Activated T-helper 1 cell treated with anti-CD3 and anti-CD28 coated beads, Interleukin-2, amount 50 U/mL, for 16 hours (primary cell): ENCODE results near the gene ANKRD55.
"Not testable (repeated sequence)": the region's sequence is repeated elsewhere in the genome, so short reads cannot be mapped to it uniquely, and the experiment has no call there.

ENCODE experiments used
- DNase-seq, 2 donors: peaks; one replicate each; pipeline ENCODE4 v3.0.0-alpha.2; 2020; ENCODE audit warnings: low read depth in 1 of 2, low spot score in 1 of 2

The ANKRD55 gene

DNA sequence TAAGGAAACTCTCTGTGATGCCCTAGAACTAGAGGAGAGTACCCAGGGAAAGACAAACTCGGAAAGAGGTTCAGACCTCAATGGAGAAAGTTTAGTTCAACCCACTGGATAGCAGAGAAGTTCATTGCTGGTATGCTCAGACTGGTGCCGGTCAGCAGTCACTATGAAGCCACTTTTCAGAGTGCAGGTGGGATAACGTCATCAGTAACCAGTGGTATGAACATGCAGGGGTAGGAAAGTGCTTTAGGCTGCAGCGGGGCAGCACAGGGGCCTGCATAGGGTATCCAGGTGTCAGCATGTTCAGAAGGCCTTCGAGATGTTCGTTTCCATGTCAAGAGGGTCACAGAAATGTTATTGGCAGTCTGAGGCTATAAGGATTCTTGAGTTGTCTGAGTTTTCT, 20.8 kb upstream of the ANKRD55 start:
- DNase-seq: no peak

DNA sequence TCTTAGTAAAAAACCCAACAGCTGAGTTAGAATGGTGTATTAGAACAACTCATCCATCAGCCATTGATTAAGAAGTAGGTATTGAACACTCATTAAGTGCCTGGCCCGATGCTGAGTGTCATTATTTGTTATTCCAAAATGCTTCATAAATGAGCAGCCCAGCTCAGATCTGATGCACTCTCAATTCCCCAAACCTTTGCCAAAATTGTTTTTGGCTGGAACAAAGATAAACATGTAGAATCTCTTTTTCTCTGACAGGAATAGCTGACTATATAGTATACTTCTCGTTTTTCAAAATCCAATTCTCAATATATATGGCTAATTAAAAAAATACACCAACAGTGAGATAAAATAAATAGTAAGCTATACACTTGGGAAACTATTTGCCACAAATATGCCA, 20.0 kb upstream of the ANKRD55 start:
- DNase-seq: no peak

DNA sequence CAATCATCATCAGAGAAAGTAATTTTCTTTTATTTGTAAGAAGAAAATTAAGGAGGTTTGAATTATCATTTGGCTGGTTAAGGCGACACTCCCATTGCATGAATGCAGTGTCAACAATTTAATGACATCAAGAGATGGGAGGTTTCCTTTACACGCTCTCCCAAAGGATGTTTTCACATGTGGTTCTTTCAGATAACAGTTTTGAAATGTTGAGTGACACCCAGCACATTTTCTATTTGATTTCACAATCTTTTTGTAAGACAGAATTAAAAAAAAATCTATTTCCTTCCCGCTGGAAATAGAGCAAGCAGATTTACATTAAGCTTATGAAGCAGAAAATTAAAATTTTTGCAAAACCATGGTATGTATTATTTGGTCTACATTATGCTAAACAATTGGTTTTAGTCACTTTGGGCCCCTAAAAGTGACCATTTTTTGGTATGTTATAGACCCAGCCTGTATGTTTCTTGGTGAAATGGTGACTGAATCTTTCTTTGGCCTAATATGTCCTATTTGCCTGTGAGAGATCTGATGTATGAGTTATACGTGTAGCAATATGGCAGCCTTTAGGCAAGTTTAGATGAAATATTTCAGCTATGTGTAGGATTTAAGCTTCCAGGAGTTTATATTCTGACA, 18.9 kb upstream of the ANKRD55 start:
- no peak for DNase-seq

DNA sequence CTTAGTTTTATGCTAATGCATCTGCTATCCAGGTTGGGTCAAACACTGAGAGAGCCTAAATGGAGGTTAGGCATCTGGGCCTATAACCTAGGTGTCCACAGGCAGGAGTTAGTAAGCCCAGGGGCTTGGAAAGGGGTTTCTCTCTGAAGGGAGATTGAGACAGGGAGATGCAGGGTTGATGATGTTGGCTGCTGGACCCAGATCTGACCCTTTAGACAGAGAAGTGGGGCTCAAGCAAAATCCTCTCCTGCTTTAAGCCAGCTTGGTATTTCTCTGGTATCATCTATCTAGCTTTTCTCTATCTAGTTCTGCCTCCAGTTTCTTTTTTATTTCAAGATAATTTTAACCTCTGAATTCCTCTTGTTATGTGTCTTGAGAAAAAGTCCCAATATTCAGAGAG, 18.3 kb upstream of the ANKRD55 start:
- DNase-seq: no peak

DNA sequence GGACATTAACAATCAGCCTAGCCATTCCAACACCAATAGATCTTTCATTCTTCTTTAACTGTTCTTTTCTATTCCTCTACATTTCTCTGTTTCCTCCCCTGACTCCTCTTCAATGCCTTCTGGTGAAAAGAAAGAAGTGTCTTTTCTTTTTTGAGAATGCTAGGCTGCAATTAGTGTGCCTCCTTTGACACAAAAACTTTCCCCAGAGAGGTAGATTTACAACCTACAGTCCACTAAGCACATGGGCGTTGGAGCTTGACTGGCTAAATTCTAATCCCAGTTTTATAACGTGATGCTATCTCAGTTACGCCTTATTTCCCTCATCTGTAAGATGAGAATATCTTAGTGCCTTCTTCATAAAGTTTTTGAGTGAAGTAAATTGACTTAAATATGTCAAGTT, 16.9 kb upstream of the ANKRD55 start:
- DNase-seq: no peak

DNA sequence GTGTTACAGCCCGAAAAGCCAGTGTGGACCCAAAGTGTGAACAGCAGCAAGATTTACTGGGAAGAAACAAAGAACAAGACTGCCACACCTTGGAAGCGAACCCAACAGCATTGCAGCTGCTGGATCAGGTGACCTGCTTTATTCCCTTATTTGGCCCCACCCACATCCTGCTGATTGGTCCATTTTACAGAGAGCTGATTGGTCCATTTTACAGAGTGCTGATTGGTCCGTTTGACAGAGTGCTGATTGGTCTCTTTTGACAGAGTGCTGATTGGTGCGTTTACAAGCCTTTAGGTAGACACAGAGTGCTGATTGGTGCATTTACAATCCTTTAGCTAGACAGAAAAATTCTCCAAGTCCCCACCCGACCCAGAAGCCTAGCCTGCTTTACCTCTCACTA, 16.0 kb upstream of the ANKRD55 start:
- not testable (repeated sequence) for DNase-seq

DNA sequence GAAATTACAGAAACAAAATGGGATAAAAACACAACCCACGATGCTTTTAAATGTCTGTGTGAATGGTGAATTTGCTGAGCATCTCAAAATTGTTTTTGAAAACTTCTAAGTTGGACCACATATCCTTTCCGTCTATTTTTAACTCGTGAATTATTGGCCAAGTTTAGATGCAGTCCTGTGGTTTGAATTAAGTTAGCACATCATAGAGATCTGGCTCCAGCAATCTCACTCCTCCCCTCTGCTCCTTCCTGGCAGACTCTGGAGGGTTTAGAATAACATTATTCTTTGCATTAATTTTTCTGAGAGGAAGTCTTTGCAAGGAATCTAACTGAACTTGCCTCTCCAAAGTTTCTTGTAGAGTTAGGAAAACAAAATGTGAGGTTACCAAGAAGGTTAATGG, 14.5 kb upstream of the ANKRD55 start:
- DNase-seq: no peak

DNA sequence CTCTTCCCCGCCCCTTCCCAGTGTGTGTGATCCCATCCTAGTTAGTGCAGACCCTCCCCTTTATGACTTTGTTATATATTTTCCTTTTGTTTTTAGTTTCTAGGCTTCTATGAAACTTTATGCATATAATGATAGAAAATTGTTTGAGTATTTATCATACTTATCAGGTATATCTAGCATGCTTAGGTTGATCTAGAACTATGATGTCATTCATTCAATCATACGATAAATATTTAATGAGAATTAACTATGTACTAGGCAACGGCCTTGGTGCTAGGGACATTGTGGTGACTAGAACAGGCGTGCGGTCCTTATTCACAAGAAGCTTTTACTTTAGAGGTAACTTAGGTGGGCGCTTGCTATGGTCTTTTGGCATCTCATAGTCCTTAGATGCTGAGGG, 13.6 kb upstream of the ANKRD55 start:
- no peak for DNase-seq

DNA sequence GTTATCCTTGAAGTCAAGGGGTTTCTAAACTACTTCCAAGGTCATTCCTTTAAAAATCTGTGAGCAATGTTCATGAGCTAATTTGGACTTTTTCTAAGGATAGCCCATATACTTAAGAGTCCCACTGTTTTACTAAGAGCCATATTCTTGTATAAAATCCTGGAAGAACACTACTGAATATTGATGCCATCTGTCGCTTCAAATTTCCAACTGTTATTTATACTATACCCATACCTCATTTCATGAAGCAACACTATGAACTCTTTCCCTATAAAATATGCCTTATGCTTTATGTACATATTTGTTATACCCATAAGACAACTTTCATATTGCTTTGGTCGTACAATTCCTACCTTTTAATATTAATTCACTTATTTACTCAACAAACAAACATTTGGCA, 12.4 kb upstream of the ANKRD55 start:
- no peak for DNase-seq

DNA sequence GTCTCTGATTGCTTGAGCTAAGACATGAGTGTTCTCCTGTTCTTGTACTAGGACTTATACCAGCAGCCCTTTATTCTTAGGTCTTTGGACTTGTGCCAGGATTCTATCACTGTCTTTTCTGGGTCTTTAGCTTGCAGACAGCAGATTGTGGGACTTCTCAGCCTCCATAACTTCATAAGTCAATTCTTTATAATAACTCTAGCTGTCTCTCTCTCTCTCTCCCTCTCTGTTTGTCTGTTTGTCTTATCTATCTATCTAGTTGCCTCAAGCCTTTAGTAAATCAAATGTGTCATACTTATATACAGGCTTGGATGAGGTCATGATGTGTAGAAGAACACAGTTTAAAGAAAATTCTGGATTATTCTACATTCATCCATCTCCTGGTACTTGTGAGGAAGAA, 11.5 kb upstream of the ANKRD55 start:
- DNase-seq: no peak

DNA sequence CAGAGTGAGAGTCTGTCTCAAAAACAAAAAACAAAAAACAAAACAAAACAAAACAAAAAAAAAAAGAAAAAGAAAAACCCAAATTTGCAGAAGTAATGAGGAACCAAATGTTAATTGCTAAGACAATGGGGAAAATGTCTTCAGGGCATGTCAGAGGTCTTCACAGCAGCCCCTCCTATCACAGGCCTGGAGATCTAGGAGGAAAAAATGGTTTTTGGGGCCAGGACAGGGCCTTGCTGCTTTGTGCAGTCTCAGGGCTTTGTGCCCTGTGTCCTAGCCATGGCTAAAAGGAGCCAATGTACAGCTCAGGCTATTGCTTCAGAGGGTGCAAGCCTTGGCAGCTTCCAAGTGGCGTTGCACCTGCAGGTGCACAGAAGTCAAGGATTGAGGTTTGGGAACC, 9.1 kb upstream of the ANKRD55 start:
- not testable (repeated sequence) for DNase-seq

DNA sequence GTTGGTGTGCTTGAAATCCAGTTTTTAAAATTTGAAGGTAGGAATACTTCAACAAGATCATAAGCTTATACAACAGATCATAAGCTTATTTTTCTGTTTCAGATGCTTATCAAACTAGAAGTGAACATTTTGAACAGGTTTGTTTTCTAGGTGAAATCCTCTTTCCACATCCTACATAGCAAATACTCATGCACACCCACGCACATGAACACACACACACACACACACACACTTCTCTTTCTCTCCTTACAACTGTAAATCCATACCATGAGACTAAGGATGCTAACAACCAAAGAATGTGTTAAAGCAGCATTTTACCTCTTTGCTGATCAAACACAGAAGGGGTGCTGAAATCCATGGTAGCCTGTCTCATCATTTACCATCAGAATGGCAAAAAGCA, 592 bp downstream of the ANKRD55 start:
- DNase-seq: no peak

DNA sequence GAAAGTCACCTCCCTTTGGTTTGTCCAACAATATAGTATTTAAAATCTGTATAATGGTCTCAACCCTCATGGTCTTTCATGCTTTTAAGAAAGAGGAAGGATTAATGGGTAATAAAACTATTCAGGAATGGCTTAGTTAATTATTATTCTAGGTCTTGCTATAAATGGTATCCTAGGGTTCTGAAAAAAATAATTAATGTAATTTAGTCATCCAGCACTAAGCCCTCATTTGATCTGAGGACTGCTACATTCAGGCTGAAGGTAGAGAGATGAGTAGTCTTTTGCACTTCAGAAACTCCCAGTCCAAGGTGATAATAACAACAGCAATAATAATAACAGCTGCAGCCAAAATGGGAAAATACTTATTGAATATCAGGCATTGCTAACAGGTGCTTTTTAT, 2.6 kb downstream of the ANKRD55 start:
- DNase-seq: no peak

DNA sequence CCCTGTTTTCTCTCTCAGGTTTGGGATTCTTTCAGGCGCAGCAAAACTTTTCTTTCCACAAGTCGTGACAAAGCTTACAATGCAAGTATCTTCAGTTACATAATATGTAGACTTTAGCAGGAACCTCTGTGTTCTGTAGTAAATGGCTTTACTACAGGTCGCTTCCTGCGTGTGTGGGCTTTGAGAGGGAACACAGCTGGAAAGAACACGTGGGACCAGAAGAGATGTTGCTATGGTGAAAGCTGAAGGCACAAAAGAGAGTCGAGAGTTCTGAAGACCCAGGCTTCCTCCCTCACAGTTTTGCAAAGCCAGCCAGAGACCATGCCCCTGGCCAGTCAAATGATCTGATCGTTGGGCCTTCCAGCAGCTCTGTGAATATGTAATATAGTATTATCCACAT, 4.0 kb downstream of the ANKRD55 start:
- no peak for DNase-seq

DNA sequence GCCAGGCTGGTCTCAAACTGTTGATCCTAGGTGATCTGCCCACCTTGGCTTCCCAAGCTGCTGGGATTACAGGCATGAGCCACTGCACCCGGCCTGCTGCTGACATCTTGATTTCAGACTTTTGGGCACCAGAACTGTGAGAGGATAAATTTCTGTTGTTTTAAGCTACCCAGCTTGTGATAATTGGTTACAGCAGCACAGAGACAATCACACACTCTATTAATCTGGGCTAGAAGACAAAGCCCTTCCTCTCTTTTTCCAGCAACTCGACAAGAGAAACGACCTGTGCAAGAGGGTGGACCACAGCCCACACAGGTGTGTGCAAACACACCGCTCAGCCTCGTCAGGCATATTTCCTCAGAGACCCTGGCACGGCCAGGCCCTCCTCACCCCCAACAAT, 4.5 kb downstream of the ANKRD55 start:
- DNase-seq: no peak

DNA sequence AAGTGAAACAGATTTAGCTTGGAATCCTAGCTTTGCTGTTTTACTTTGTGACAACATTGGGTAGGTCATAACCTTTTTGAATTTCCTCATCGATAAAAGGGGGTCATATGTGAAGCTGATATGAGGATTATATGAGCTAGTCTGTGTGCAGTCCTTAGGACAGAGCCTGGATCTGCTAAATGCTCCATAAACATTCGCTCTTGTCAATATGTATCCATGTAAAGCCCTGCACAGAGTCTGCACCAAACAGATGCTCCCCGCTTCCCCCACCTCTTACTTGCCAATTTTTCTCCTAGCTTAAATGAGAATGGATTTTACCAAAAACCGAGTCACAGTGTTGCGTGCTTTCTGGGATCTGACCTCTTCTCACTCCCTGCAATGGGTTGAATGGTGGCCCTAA, 5.4 kb downstream of the ANKRD55 start:
- DNase-seq: no peak

DNA sequence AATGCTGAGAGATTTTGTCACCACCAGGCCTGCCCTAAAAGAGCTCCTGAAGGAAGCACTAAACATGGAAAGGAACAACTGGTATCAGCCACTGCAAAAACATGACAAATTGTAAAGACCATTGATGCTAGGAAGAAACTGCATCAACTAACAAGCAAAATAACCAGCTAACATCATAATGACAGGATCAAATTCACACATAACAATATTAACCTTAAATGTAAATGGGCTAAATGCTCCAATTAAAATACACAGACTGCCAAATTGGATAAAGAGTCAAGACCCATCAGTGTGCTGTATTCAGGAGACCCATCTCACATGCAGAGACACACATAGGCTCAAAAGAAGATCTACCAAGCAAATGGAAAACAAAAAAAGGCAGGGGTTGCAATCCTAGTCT, 9.8 kb downstream of the ANKRD55 start:
- DNase-seq: not testable (repeated sequence)

DNA sequence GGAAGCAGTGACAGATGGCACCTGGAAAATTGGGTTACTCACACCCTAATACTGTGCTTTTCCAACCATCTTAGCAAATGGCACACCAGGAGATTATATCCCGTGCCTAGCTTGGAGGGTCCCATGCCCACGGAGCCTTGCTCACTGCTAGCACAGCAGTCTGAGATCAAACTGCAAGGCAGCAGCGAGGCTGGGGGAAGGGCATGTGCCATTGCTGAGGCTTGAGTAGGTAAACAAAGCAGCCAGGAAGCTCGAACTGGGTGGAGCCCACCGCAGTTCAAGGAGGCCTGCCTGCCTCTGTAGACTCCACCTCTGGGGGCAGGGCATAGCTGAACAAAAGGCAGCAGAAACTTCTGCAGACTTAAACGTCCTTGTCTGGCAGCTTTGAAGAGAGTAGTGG, 11.5 kb downstream of the ANKRD55 start:
- not testable (repeated sequence) for DNase-seq

DNA sequence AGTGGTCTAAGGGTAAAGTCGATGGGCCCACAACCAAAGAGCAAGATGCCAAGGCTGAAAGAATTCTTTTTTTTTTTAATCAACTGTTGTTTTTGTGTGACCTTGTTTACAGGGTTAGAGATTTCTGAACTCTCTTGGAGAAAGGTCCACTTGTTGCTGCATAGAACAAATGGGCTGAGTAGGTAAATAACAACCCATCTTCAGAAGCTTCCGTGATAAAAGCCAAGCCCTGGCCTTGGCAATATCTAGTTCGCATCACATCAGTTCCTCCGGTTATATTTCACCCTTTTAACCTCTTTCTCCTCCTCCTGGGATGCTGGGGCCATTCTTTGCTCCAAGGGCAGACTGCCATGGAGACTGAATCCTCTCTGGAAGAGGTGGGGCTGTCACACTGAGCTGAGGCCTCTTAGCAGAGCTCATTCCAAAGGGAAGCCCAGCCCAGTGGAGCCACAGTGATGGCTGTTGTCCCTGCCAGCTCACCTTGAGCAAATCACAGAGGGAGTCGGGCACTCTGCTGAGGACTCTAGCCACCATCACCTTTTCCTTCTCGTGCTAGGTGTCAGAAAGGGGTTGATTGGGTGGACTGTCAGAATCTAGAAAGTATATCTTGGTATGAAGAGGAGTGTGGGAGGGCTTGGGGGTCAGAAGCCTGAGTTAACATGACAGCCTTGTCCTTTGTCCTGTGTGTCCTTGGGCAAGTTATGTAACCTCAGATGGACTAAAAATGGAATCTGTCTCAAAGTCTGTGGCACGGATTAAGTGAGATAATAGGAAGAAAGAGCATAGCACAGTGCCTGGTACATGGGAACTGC, 17.9 kb downstream of the ANKRD55 start:
- no peak for DNase-seq

DNA sequence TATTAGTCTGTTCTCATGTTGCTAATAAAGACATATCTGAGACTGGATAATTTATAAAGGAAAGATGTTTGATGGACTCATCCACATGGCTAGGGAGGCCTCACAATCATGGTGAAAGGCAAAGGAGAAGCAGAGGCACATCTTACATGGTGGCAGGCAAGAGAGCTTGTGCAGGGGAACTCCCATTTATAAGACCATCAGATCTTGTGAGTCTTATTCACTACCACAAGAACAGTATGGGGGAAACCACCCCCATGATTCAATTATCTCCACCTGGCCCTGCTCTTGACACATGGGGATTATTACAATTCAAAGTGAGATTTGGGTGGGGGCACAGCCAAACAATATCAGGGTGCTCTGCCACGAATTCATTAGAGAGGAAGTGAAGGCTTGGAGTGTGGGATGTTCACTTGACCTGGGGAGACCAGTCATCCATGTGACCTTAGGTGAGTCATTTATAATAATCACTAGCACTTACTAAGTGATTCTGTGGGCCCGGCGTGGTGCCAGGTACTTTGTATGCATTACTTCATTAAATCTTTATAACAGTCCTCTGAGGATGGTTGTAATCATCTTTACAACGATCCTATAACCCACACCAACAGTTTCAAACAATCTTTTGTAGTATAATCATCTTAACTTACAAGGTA, 19.1 kb downstream of the ANKRD55 start:
- DNase-seq: not testable (repeated sequence)

DNA sequence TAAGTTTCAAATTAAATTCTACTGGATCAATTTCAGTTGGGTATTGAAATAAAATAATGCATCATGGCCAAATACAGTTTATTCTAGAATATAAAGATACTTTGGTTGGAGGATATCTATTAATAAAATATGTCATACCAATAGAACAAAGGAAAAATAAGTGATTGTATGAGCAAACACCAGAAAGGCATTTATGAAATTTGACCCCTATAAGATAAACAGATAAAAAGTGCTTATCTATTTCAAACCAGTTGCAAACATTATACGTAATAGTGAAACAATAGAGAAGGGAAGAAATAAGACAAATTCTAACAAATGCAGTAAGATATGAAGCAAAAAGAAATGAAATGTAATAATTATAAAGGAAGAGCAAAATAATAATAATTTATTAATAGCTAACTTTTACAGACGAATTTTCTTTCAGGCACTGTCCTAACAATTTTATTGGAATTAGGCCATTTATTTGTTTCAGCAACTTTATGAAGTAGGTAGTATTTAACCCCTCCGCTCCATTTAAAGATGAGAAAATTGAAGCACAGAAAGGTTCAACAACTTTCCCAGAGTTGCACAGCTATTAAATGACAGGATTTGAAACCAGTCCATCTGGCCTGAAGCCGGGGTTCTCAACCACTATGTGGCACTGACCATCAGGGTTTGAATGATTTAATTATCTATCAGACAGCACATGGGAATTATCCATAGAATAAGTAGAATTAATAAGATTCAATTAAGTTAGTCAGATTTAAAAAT, 20.8 kb downstream of the ANKRD55 start:
- no peak for DNase-seq
